GM15510 (cell line): ENCODE data around the gene AGXT.

ENCODE experiments used
- POLR2A ChIP-seq: IDR thresholded peaks from 3 replicates; pipeline ENCODE4 v1.6.1; 2011; ENCODE audit warnings: borderline replicate concordance; ENCODE audit not compliant: insufficient read length; ENCODE audit errors: extremely low read depth

AGXT gene

DNA sequence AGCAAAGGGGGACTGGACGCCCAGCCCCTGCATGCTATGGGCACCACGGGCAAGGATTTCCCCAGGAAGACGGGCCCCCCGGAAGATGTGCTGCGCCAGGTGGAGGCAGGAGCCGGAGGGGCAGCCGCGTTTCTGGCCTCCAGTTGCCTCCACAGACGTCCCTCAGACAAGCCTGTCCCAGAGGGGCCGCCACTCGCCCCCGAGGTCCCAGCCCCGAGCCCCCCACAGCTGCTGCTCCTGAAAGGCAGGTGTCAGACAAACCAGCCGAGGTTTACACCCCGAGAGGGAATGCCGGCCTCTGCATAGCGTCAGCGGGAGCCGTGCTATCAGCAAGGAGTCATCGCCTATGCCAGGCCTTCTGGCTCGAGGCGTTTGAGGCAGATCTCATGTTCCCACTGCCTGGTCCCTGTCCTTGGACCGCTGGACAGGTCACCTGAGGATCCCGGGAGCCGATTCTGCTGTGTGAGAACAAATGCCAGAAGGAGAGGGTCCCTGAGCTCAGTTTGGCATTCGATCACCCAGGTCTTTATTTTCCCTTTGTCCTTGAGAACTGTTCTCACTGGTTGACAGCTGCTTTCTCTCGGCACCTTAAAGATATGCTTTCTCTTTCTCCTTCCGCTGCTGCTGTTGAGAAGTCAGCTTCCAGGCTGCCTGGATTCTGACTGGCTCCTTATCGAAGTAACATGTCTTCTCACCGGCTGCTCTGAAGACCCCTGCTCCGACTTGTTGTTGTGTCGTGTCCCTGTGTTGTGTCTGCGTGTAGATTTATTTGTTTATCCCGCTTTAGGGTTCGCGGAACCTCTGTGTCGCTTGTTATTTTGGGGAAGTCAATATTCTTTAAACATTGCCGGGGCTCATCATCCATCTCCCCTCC is 58.1 kb downstream of the AGXT start:
- TF ChIP-seq POLR2A: no peak

DNA sequence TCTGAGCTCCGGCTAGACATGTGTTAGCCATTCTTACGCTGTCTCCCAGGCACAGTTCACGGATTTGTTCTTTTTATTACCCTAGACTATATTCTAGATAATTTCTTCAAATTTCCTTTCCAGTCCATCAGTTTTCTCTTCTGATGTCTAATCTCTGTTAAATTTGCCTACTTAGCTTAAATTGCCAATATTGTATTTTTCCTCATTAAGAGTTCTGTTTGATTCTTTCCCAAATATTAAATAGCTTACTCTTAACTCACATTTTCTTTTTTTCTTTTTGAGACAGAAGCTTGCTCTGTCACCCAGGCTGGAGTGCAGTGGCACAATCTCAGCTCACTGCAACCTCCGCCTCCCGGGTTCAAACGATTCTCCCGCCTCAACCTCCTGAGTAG is 58.8 kb downstream of the AGXT start:
- TF ChIP-seq POLR2A: no peak

- no peak for TF ChIP-seq POLR2A
These were observed 60.1 kb downstream of the AGXT start for GRCh38 chr2:240928476-240929363.

DNA sequence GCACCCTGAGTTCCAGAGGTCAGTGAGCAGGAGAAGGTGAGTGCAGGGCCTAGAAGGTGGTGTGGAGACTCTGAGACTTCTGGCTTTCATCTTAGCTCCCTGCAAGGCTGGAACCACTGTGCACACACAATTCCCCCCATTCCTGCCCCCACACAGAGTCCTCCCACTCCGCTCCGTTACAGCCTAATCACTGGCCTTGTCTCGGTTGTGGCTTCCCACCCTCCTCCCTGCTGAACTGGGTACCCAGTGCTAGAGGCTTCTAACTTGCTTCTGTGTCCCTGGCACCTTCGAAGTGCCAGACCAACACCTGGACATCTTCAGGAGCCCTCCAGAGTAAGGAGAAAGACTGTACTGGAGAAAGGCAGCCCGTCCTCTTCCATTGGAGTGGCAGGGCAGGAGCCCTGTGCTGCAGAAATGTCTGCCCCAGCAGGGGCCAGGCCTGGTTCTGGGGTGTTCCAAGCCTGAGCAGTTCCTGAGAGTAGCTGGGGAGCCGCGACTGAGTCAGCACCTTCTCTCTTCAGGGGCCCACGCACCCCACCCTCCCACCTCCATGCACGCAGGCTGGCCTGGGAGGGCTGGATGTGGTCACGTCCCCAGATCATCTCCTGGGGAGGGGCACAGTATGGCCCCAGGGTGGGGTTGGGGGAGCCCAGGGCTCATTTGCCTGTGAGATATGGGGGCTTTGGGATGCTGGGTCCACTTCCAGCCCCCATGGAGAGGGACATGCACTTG is 60.9 kb downstream of the AGXT start:
- TF ChIP-seq POLR2A: no peak
